ENCODE results near the gene ZNF892.

ZNF892 gene

DNA sequence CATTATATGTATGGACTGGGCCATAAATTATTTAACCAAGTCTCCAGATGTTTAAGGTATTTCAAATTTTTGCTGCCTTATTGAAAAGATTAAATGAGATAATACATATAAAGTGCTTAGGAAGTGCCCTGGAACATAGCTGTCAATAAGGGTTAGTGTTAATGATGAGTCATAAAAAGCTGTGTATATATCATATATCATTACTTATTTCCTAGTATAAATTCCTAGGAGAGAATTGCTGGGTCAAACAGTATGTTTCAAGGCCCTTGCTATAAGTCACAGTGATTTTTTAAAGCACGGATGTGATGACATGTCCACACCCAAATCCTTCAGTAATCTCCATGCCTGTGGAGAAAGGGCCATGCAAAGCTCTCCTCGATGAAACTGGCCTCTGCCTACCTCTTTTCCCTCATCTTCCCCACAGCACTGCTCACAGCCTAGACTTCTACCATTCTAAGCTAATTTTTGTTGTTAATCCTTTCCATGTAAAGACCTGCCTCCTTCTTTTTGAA is 33.2 kb upstream of the ZNF892 start:
- Histone ChIP-seq H3K4me3 (ENCODE audit: severe bottlenecking) (no peak overlapping the region), H3K4me1 (ENCODE audit: insufficient read depth, poor library complexity, severe bottlenecking) (no peaks in the 10 kb centered on the region), H3K9me3 (ENCODE audit: severe bottlenecking) (no peaks in the 10 kb centered on the region), H3K27me3 (ENCODE audit: insufficient read depth, poor library complexity, severe bottlenecking) (no peaks in the 10 kb centered on the region), H3K27ac (ENCODE audit: poor library complexity, severe bottlenecking) (no peak overlapping the region), H3K36me3 (ENCODE audit: low read depth) (peaks cover 5% of the 10 kb centered on the region; the same call in 1 of the 2 replicates)
- ATAC-seq (ENCODE audit: low read depth) (no peak), DNase-seq (ENCODE audit: low spot score) (no peak)
- TF ChIP-seq, protein P1, sequence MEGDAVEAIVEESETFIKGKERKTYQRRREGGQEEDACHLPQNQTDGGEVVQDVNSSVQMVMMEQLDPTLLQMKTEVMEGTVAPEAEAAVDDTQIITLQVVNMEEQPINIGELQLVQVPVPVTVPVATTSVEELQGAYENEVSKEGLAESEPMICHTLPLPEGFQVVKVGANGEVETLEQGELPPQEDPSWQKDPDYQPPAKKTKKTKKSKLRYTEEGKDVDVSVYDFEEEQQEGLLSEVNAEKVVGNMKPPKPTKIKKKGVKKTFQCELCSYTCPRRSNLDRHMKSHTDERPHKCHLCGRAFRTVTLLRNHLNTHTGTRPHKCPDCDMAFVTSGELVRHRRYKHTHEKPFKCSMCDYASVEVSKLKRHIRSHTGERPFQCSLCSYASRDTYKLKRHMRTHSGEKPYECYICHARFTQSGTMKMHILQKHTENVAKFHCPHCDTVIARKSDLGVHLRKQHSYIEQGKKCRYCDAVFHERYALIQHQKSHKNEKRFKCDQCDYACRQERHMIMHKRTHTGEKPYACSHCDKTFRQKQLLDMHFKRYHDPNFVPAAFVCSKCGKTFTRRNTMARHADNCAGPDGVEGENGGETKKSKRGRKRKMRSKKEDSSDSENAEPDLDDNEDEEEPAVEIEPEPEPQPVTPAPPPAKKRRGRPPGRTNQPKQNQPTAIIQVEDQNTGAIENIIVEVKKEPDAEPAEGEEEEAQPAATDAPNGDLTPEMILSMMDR (IDR thresholded peaks at IDR 0.05; ENCODE audit: poor library complexity, severe bottlenecking) = no peak

DNA sequence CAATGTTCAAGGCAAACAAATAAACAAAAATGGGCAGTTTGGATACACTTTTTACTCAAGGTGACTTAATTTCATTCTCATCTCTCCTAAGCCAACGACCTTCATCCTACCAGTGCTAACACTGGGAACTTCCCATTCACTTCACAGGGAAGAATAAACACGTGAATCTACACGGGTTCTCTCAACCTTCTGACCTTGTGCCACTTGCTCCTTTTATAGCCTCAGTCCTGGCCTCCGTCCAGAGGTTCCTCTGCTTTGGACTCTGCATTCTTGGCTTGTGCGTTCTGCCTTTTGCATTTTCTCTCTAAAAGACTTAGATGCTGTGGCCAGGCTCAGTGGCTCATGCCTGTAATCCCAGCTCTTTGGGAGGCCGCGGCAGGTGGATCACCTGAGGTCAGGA is 27.9 kb upstream of the ZNF892 start:
- Histone ChIP-seq H3K9me3 (ENCODE audit: severe bottlenecking) (no peaks in the 10 kb centered on the region), H3K27me3 (ENCODE audit: insufficient read depth, poor library complexity, severe bottlenecking) (no peaks in the 10 kb centered on the region), H3K4me1 (ENCODE audit: insufficient read depth, poor library complexity, severe bottlenecking) (no peaks in the 10 kb centered on the region), H3K27ac (ENCODE audit: poor library complexity, severe bottlenecking) (no peak overlapping the region), H3K36me3 (ENCODE audit: low read depth) (peaks cover 34% of the 10 kb centered on the region), H3K4me3 (ENCODE audit: severe bottlenecking) (no peak overlapping the region)
- DNase-seq (ENCODE audit: low spot score) (no peak), ATAC-seq (ENCODE audit: low read depth) (no peak)
- TF ChIP-seq, protein P1 (IDR thresholded peaks at IDR 0.05; ENCODE audit: poor library complexity, severe bottlenecking) = no peak

DNA sequence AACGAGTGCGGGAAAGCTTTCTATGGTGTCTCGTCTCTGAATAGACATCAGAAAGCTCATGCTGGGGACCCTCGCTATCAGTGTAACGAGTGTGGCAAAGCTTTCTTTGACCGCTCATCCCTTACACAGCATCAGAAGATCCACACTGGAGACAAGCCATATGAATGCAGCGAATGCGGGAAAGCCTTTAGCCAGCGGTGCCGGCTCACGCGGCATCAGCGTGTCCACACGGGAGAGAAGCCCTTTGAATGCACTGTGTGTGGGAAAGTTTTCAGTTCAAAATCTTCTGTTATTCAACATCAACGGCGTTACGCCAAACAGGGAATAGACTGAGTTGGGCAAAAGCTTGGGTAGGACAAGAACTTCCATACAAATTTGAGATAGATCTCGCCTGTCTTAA is 25.5 kb upstream of the ZNF892 start:
- no peak for ATAC-seq (ENCODE audit: low read depth)
- Histone ChIP-seq H3K36me3 (ENCODE audit: low read depth) (peaks cover 34% of the 10 kb centered on the region), H3K4me3 (ENCODE audit: severe bottlenecking) (no peak overlapping the region)

DNA sequence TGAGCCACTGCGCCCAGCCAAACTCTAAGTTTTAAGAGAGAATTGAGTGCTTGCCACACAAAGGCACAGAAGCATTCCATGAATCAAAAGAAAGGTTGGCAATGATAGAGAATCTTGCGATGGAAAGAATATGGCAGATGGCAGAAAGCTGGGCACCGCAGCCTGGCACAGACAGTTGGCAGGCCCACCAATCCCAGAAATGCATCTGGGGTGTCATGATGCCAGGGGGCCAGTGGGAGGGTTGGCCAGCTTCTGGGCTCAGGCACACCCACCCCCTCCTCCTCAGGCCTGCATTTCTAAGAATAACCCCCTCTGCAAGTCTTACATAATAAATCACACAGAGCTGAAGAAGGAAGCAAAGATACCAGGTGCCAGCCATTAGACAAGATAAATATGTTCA is 22.1 kb upstream of the ZNF892 start:
- ATAC-seq (ENCODE audit: low read depth) (no peak), DNase-seq (ENCODE audit: low spot score) (no peak)
- Histone ChIP-seq H3K4me1 (ENCODE audit: insufficient read depth, poor library complexity, severe bottlenecking) (no peaks in the 10 kb centered on the region), H3K36me3 (ENCODE audit: low read depth) (peaks cover 18% of the 10 kb centered on the region), H3K27ac (ENCODE audit: poor library complexity, severe bottlenecking) (no peak overlapping the region), H3K27me3 (ENCODE audit: insufficient read depth, poor library complexity, severe bottlenecking) (no peaks in the 10 kb centered on the region), H3K4me3 (ENCODE audit: severe bottlenecking) (no peak overlapping the region), H3K9me3 (ENCODE audit: severe bottlenecking) (no peaks in the 10 kb centered on the region)
- TF ChIP-seq, protein P1 (IDR thresholded peaks at IDR 0.05; ENCODE audit: poor library complexity, severe bottlenecking) = no peak

More for the DNA sequence above, 25.5 kb upstream of the ZNF892 start:
- Histone ChIP-seq H3K9me3 (ENCODE audit: severe bottlenecking) (no peaks in the 10 kb centered on the region), H3K4me1 (ENCODE audit: insufficient read depth, poor library complexity, severe bottlenecking) (no peaks in the 10 kb centered on the region), H3K27me3 (ENCODE audit: insufficient read depth, poor library complexity, severe bottlenecking) (no peaks in the 10 kb centered on the region), H3K27ac (ENCODE audit: poor library complexity, severe bottlenecking) (no peak overlapping the region)
- DNase-seq (ENCODE audit: low spot score) = no peak
- TF ChIP-seq, protein P1 (IDR thresholded peaks at IDR 0.05; ENCODE audit: poor library complexity, severe bottlenecking) = no peak

DNA sequence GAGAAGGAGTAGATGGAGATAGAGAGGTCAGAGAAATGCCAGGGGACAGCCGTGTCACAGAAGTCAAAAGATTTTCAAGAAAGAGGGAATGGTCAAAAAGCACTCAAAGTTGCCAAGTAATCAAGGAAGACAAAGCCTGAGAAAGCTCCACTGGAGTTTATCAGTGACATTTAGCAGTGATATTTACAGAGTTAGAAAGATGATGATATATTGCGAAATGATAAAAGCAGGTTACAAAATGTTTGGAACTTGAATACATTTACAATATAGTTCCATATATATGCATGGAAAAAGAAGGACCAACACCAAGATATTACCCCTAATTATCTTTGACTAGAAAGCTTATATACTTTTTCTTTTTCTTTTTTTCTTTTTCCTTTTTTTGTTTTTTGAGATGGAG is 21.3 kb upstream of the ZNF892 start:
- TF ChIP-seq, protein P1 (IDR thresholded peaks at IDR 0.05; ENCODE audit: poor library complexity, severe bottlenecking) = no peak
- DNase-seq (ENCODE audit: low spot score) (no peak), ATAC-seq (ENCODE audit: low read depth) (no peak)
- no peaks in the 10 kb centered on the region for H3K9me3 ChIP-seq (ENCODE audit: severe bottlenecking)
- H3K4me1 ChIP-seq (ENCODE audit: insufficient read depth, poor library complexity, severe bottlenecking) = no peaks in the 10 kb centered on the region
- H3K36me3 ChIP-seq (ENCODE audit: low read depth) = peaks cover 13% of the 10 kb centered on the region
- H3K4me3 ChIP-seq (ENCODE audit: severe bottlenecking) = no peak overlapping the region
- no peak overlapping the region for H3K27ac ChIP-seq (ENCODE audit: poor library complexity, severe bottlenecking)
- H3K27me3 ChIP-seq (ENCODE audit: insufficient read depth, poor library complexity, severe bottlenecking) = peaks cover 4% of the 10 kb centered on the region

Data from RWPE2 (cell line).